C4-2B (cell line): ENCODE results near the gene MAPK14.

Experiments
- ZFX ChIP-seq: fragments of 450-650 bp; IDR thresholded peaks from 2 replicates; pipeline ENCODE4 v1.6.1; 2017
- TF ChIP-seq, protein P1 (sequence below): fragments of 450-650 bp; conservative IDR thresholded peaks from 2 replicates; pipeline ENCODE4 v1.5.1; 2017; ENCODE audit warnings: mild to moderate bottlenecking

DNA sequence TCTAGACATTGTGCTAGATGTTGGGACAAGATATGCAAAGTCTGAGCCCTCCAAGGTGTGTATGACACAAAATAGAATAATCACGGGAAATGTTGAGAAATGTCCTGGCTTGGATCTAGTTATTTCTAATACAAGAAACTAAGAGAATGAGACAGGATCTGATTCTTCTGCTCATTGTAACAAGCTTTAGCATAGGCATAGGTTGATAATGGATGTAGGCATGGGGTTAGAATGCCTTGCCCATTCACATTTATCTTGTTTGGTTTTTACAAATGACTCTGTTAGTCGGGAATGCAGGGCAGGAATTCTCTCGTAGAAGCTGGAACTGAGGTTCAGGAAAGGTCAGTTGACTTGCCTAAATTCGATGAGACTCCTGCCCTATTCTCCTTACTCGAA lies 1.7 kb upstream of the MAPK14 start:
- TF ChIP-seq, protein P1, sequence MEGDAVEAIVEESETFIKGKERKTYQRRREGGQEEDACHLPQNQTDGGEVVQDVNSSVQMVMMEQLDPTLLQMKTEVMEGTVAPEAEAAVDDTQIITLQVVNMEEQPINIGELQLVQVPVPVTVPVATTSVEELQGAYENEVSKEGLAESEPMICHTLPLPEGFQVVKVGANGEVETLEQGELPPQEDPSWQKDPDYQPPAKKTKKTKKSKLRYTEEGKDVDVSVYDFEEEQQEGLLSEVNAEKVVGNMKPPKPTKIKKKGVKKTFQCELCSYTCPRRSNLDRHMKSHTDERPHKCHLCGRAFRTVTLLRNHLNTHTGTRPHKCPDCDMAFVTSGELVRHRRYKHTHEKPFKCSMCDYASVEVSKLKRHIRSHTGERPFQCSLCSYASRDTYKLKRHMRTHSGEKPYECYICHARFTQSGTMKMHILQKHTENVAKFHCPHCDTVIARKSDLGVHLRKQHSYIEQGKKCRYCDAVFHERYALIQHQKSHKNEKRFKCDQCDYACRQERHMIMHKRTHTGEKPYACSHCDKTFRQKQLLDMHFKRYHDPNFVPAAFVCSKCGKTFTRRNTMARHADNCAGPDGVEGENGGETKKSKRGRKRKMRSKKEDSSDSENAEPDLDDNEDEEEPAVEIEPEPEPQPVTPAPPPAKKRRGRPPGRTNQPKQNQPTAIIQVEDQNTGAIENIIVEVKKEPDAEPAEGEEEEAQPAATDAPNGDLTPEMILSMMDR: no peak
- no peak for TF ChIP-seq ZFX
